Gastrocnemius medialis (tissue), 4 donors: Measurements from ENCODE around the gene ACAN.

Experiments
- POLR2A ChIP-seq, 2 donors: fragments of 450-650 bp; IDR thresholded peaks; one replicate each; pipeline ENCODE4 v1.6.1; 2017; ENCODE audit warnings: antibody characterized with exemption in 2 of 2, mild to moderate bottlenecking in 2 of 2, moderate library complexity in 2 of 2
- TF ChIP-seq, protein P1 (sequence below), 5 experiments: fragments of 450-650 bp in 3 of 5; fragments of 200-600 bp in 2 of 5; sonication (generic) in 2 of 5; IDR thresholded peaks in 4 of 5; conservative IDR thresholded peaks in 1 of 5; 1 replicate in 4 of 5; 2 replicates in 1 of 5; pipeline ENCODE4 v1.5.1; 2016 to 2019; ENCODE audit warnings: antibody characterized with exemption in 5 of 5, mild to moderate bottlenecking in 3 of 5, moderate library complexity in 3 of 5

DNA sequence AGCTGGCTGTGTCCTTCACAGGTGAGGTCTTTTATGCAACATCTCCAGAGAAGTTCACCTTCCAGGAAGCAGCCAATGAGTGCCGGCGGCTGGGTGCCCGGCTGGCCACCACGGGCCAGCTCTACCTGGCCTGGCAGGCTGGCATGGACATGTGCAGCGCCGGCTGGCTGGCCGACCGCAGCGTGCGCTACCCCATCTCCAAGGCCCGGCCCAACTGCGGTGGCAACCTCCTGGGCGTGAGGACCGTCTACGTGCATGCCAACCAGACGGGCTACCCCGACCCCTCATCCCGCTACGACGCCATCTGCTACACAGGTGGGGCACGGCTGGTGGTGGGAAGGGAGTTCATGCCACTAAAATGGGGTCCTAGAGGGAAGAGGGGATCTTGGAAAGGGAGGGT, 40.1 kb downstream of the ACAN start:
- TF ChIP-seq, protein P1, sequence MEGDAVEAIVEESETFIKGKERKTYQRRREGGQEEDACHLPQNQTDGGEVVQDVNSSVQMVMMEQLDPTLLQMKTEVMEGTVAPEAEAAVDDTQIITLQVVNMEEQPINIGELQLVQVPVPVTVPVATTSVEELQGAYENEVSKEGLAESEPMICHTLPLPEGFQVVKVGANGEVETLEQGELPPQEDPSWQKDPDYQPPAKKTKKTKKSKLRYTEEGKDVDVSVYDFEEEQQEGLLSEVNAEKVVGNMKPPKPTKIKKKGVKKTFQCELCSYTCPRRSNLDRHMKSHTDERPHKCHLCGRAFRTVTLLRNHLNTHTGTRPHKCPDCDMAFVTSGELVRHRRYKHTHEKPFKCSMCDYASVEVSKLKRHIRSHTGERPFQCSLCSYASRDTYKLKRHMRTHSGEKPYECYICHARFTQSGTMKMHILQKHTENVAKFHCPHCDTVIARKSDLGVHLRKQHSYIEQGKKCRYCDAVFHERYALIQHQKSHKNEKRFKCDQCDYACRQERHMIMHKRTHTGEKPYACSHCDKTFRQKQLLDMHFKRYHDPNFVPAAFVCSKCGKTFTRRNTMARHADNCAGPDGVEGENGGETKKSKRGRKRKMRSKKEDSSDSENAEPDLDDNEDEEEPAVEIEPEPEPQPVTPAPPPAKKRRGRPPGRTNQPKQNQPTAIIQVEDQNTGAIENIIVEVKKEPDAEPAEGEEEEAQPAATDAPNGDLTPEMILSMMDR (IDR thresholded peaks at IDR 0.05 in 4 of 5, conservative IDR thresholded peaks at IDR 0.05 in 1 of 5): no peak
- no peak for TF ChIP-seq POLR2A (IDR thresholded peaks at IDR 0.05)
